ENCODE measurements around the gene STK24. TPM values are rescaled to one million over a fixed set of nuclear protein-coding genes. Genes with fewer than 3 reads are reported as not detected.

The STK24 gene
- polyA plus RNA-seq, 1 of the 3 experiments (the other 2 are of a cell fraction): 30.5 TPM

DNA sequence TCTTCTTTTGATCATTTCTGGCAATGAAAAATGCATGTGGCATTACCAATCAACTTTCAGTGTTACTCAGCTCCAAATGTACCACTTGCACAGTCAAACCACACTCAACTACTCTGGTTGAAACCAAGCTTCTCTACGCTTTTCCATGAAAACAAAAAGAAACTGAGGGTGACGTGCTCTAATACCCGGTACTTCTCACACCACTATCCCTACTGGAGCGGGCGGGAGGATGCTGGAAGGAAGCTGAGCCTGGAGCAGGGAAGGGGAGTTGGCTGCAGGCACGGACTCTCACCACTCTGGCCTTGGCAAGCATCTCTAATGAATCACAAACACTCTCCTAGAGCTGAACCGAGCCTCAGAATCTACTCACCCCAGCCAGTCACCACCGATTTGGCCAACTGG lies 48.2 kb downstream of the STK24 start:
- Histone ChIP-seq H3K9me2 (no peaks in the 10 kb centered on the region), H3K9me3 (no peaks in the 10 kb centered on the region), H3K27ac (ENCODE audit: low read depth in 2 of 2, low read length in 1 of 2) (no peak overlapping the region), H3F3A (replicated peaks; ENCODE audit: insufficient read depth) (peaks cover 3% of the 10 kb centered on the region), H4K20me1 (ENCODE audit: insufficient read depth) (peaks cover 95% of the 10 kb centered on the region), H3K36me3 (replicated peaks in 1 of 2; ENCODE audit: control insufficient read depth in 1 of 2, insufficient read depth in 2 of 2, low read length in 1 of 2) (no peaks in the 10 kb centered on the region), H2AFZ (ENCODE audit: low read depth) (no peak overlapping the region), H3K27me3 (ENCODE audit: insufficient read depth) (no peaks in the 10 kb centered on the region), H3K9ac (no peak overlapping the region), H3K4me3 (ENCODE audit: low read depth in 2 of 2, low read length in 1 of 2) (no peak overlapping the region), H3K4me2 (0 out of 2 replicates have a peak overlapping the region, but pooled peaks have one; percentile 11), H3K4me1 (ENCODE audit: control insufficient read depth in 1 of 2, insufficient read depth in 2 of 2, low read depth in 1 of 2, low read length in 1 of 2) (peaks cover 0 to 20% of the 10 kb centered on the region in 2 experiments; a peak in 1 of 4 replicates), H3K79me2 (ENCODE audit: insufficient read depth) (peaks cover 100% of the 10 kb centered on the region)
- TF ChIP-seq ELF1 (IDR thresholded peaks at IDR 0.05) (no peak), USF2 (IDR thresholded peaks at IDR 0.05; ENCODE audit: borderline replicate concordance, low read depth, low read length) (no peak), GATA2 (CRISPR knock-in tag; IDR thresholded peaks at IDR 0.05) (no peak), RFX5 (IDR thresholded peaks at IDR 0.05; ENCODE audit: low read length) (no peak), EP300 (IDR thresholded peaks at IDR 0.05; ENCODE audit: borderline replicate concordance in 1 of 2, low read depth in 1 of 2, low read length in 1 of 2) (no peak), PBX3 (IDR thresholded peaks at IDR 0.05) (no peak), REST (IDR thresholded peaks at IDR 0.05; ENCODE audit: low read depth, low read length) (no peak), NRF1 (IDR thresholded peaks at IDR 0.05; ENCODE audit: low read depth, low read length) (no peak), MEF2A (IDR thresholded peaks at IDR 0.05; ENCODE audit: borderline replicate concordance, low read depth) (no peak), RAD21 (IDR thresholded peaks at IDR 0.05; ENCODE audit: low read length) (no peak), NFIC (IDR thresholded peaks at IDR 0.05; ENCODE audit: borderline replicate concordance) (no peak), POLR2AphosphoS5 (IDR thresholded peaks at IDR 0.05; ENCODE audit: low read depth, low read length) (no peak)
- TF ChIP-seq, protein P1, sequence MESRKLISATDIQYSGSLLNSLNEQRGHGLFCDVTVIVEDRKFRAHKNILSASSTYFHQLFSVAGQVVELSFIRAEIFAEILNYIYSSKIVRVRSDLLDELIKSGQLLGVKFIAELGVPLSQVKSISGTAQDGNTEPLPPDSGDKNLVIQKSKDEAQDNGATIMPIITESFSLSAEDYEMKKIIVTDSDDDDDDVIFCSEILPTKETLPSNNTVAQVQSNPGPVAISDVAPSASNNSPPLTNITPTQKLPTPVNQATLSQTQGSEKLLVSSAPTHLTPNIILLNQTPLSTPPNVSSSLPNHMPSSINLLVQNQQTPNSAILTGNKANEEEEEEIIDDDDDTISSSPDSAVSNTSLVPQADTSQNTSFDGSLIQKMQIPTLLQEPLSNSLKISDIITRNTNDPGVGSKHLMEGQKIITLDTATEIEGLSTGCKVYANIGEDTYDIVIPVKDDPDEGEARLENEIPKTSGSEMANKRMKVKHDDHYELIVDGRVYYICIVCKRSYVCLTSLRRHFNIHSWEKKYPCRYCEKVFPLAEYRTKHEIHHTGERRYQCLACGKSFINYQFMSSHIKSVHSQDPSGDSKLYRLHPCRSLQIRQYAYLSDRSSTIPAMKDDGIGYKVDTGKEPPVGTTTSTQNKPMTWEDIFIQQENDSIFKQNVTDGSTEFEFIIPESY (IDR thresholded peaks at IDR 0.05; ENCODE audit: borderline replicate concordance, low read depth): no peak
- TF ChIP-seq, protein P2, sequence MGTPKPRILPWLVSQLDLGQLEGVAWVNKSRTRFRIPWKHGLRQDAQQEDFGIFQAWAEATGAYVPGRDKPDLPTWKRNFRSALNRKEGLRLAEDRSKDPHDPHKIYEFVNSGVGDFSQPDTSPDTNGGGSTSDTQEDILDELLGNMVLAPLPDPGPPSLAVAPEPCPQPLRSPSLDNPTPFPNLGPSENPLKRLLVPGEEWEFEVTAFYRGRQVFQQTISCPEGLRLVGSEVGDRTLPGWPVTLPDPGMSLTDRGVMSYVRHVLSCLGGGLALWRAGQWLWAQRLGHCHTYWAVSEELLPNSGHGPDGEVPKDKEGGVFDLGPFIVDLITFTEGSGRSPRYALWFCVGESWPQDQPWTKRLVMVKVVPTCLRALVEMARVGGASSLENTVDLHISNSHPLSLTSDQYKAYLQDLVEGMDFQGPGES (IDR thresholded peaks at IDR 0.05; ENCODE audit: low read depth, low read length): no peak
- ChIA-PET CTCF (interaction anchor here (1.1 kb wide), 1 partner anchor 84 kb away, joined by 3 read pairs; no protein-coding TSS in a partner anchor), POLR2A (no interaction called here)
- no peak for DNase-seq
- whole genome bisulfite sequencing (ENCODE audit: low lambda C conversion rate): 82% methylated on average over 8 of the region's 8 CpGs
